Measurements from ENCODE around the gene GFI1B. TPM values are rescaled to one million over a fixed set of nuclear protein-coding genes. Genes with fewer than 3 reads are reported as not detected.

The GFI1B gene
- total RNA-seq, 1 experiment from 2014 or later, result 0.77 TPM

DNA sequence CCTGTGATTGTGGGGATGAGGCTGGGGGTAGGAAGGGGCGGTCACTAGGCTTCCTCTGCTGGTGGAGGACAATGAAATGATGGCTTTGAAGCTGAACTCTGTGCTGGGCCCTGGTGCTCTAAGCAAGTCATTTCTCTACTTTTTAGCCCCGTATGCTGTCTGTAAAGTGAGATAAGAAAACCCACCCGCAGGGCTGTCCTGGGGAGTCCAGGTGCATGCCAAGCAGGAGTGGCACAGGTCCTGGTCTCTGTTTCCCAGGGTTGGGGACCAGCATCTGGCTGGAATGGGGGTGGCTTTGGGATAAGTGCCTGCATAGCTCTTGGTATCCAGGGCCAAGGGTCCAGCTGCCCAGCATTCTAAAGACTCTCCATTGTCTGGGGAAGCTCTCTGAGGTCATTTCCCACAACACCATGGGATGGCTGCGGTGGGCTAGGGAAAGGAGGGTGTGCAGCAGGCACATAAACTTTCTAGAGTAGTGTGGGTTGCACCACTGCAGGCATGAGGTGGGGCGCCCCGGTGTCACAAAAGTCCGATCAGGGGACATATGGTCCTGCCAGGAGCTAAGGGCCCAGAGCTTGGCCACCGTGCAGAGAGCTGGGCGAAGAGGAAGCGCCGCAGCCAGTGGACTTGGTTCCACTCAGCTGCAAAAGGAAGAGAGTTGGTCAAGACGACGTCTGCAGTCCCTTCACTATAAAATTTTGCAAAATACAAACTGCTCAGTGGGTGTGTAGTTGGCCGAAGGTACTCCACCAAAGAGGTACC is 26.7 kb downstream of the GFI1B start:
- H3K27me3 Mint-ChIP-seq (ENCODE audit: low read depth), result peaks cover 96% of the 10 kb centered on the region
- CTCF ChIA-PET, result interaction anchor here (1.1 to 4.2 kb wide), 6 partner anchors 11 to 181 kb away, joined by 3 to 60 read pairs (median 6); partner anchors contain the start of genes GFI1B and GTF3C5
- POLR2A ChIA-PET, result no interaction called here
- H3K9me3 Mint-ChIP-seq, result peaks cover 4% of the 10 kb centered on the region; the same call in 1 of the 2 replicates
- H3K4me1 Mint-ChIP-seq, result peaks cover 38% of the 10 kb centered on the region
- no peak overlapping the region for H3K4me3 Mint-ChIP-seq
- H3K36me3 Mint-ChIP-seq, result no peaks in the 10 kb centered on the region
- TF ChIP-seq MYBL2 (CRISPR knock-in tag; IDR thresholded peaks at IDR 0.05) (no peak), FOXK1 (CRISPR knock-in tag; IDR thresholded peaks at IDR 0.05) (no peak), ZNF416 (CRISPR knock-in tag; IDR thresholded peaks at IDR 0.05) (no peak), ZNF671 (CRISPR knock-in tag; IDR thresholded peaks at IDR 0.05) (no peak), JAZF1 (CRISPR knock-in tag; IDR thresholded peaks at IDR 0.05) (no peak), NR1H2 (CRISPR knock-in tag; IDR thresholded peaks at IDR 0.05) (no peak), ESRRA (CRISPR knock-in tag; IDR thresholded peaks at IDR 0.05; ENCODE audit: borderline replicate concordance) (no peak), SP1 (CRISPR knock-in tag; conservative IDR thresholded peaks at IDR 0.05) (no peak), GABPB1 (CRISPR knock-in tag; IDR thresholded peaks at IDR 0.05) (no peak), FOXJ3 (CRISPR knock-in tag; IDR thresholded peaks at IDR 0.05; ENCODE audit: borderline replicate concordance) (no peak), KAT7 (CRISPR knock-in tag; IDR thresholded peaks at IDR 0.05; ENCODE audit: borderline replicate concordance) (no peak), MXD4 (CRISPR knock-in tag; IDR thresholded peaks at IDR 0.05; ENCODE audit: borderline replicate concordance) (no peak), EMX1 (CRISPR knock-in tag; IDR thresholded peaks at IDR 0.05) (no peak)
- TF ChIP-seq, protein P1, sequence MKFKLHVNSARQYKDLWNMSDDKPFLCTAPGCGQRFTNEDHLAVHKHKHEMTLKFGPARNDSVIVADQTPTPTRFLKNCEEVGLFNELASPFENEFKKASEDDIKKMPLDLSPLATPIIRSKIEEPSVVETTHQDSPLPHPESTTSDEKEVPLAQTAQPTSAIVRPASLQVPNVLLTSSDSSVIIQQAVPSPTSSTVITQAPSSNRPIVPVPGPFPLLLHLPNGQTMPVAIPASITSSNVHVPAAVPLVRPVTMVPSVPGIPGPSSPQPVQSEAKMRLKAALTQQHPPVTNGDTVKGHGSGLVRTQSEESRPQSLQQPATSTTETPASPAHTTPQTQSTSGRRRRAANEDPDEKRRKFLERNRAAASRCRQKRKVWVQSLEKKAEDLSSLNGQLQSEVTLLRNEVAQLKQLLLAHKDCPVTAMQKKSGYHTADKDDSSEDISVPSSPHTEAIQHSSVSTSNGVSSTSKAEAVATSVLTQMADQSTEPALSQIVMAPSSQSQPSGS (CRISPR knock-in tag; IDR thresholded peaks at IDR 0.05; ENCODE audit: borderline replicate concordance, low read depth), result no peak
- TF ChIP-seq, protein P2, sequence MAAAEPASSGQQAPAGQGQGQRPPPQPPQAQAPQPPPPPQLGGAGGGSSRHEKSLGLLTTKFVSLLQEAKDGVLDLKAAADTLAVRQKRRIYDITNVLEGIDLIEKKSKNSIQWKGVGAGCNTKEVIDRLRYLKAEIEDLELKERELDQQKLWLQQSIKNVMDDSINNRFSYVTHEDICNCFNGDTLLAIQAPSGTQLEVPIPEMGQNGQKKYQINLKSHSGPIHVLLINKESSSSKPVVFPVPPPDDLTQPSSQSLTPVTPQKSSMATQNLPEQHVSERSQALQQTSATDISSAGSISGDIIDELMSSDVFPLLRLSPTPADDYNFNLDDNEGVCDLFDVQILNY (CRISPR knock-in tag; IDR thresholded peaks at IDR 0.05), result no peak
- TF ChIP-seq, protein P3, sequence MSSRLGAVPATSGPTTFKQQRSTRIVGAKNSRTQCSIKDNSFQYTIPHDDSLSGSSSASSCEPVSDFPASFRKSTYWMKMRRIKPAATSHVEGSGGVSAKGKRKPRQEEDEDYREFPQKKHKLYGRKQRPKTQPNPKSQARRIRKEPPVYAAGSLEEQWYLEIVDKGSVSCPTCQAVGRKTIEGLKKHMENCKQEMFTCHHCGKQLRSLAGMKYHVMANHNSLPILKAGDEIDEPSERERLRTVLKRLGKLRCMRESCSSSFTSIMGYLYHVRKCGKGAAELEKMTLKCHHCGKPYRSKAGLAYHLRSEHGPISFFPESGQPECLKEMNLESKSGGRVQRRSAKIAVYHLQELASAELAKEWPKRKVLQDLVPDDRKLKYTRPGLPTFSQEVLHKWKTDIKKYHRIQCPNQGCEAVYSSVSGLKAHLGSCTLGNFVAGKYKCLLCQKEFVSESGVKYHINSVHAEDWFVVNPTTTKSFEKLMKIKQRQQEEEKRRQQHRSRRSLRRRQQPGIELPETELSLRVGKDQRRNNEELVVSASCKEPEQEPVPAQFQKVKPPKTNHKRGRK (CRISPR knock-in tag; IDR thresholded peaks at IDR 0.05; ENCODE audit: borderline replicate concordance), result no peak
- TF ChIP-seq, protein P4, sequence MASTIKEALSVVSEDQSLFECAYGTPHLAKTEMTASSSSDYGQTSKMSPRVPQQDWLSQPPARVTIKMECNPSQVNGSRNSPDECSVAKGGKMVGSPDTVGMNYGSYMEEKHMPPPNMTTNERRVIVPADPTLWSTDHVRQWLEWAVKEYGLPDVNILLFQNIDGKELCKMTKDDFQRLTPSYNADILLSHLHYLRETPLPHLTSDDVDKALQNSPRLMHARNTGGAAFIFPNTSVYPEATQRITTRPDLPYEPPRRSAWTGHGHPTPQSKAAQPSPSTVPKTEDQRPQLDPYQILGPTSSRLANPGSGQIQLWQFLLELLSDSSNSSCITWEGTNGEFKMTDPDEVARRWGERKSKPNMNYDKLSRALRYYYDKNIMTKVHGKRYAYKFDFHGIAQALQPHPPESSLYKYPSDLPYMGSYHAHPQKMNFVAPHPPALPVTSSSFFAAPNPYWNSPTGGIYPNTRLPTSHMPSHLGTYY (CRISPR knock-in tag; IDR thresholded peaks at IDR 0.05), result no peak
- ATAC-seq (no peak), DNase-seq (ENCODE audit: low spot score) (peak; percentile 5)
- H3K27ac Mint-ChIP-seq, result no peak overlapping the region

DNA sequence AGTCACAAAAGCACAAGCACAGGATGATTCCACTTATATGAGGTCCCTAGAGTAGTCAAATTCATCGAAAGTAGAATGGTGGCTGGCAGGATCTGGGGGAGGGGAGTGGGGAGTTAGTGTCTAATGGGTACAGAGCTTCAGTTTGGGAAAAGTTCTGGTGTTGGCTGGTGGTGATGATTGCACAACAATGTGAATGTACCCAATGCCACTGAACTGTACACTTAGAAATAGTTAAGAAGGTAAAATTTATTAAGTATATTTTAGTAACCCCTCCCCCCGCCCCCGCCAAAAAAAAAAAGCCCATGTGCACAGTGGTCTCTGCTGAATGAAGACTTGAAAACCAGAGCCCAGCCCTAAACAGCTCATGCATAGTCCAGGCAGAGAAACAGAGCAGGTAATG is 27.5 kb downstream of the GFI1B start:
- TF ChIP-seq, protein P2 (CRISPR knock-in tag; IDR thresholded peaks at IDR 0.05), result no peak
- TF ChIP-seq GABPB1 (CRISPR knock-in tag; IDR thresholded peaks at IDR 0.05) (no peak), OVOL2 (CRISPR knock-in tag; IDR thresholded peaks at IDR 0.05; ENCODE audit: borderline replicate concordance) (no peak)
- TF ChIP-seq, protein P5, sequence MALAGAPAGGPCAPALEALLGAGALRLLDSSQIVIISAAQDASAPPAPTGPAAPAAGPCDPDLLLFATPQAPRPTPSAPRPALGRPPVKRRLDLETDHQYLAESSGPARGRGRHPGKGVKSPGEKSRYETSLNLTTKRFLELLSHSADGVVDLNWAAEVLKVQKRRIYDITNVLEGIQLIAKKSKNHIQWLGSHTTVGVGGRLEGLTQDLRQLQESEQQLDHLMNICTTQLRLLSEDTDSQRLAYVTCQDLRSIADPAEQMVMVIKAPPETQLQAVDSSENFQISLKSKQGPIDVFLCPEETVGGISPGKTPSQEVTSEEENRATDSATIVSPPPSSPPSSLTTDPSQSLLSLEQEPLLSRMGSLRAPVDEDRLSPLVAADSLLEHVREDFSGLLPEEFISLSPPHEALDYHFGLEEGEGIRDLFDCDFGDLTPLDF (CRISPR knock-in tag; IDR thresholded peaks at IDR 0.05), result no peak
- Mint-ChIP-seq H3K27me3 (ENCODE audit: low read depth) (peaks cover 90% of the 10 kb centered on the region), H3K27ac (no peak overlapping the region), H3K36me3 (no peaks in the 10 kb centered on the region), H3K9me3 (peaks cover 4% of the 10 kb centered on the region; the same call in 1 of the 2 replicates), H3K4me1 (peaks cover 33% of the 10 kb centered on the region), H3K4me3 (no peak overlapping the region)
- DNase-seq (ENCODE audit: low spot score) (no peak), ATAC-seq (no peak)
- POLR2A ChIA-PET, result no interaction called here
- CTCF ChIA-PET, result interaction anchor here (0.5 to 4.2 kb wide), 4 partner anchors 16 to 127 kb away, joined by 3 to 60 read pairs (median 20); partner anchors contain the start of genes GFI1B, GTF3C5 and SPACA9

Data from WTC11 (cell line).